Colonic mucosa (tissue), 4 donors: ENCODE results near the gene CD44. TPM values are rescaled to one million over a fixed set of nuclear protein-coding genes. Genes with fewer than 3 reads are reported as not detected.

ENCODE experiments used
- DNase-seq: peaks from one replicate; pipeline ENCODE4 v3.0.0-alpha.2; 2020
- H3K27ac ChIP-seq: fragments of 200-600 bp; one replicate; pipeline ENCODE4 v1.8.0; 2021
- H3K27me3 ChIP-seq: fragments of 200-600 bp; one replicate; pipeline ENCODE4 v1.8.0; 2021
- H3K36me3 ChIP-seq: fragments of 200-600 bp; one replicate; pipeline ENCODE4 v1.8.0; 2021
- H3K4me1 ChIP-seq: fragments of 200-600 bp; one replicate; pipeline ENCODE4 v1.8.0; 2021; ENCODE audit warnings: mild to moderate bottlenecking
- H3K4me3 ChIP-seq: fragments of 200-600 bp; one replicate; pipeline ENCODE4 v1.8.0; 2021
- H3K9ac ChIP-seq, 2 donors: one replicate each; pipeline ENCODE4 v1.7.0; 2013; ENCODE audit warnings: control low read depth in 2 of 2, low read depth in 2 of 2, low read length in 2 of 2
- H3K9me3 ChIP-seq: fragments of 200-600 bp; one replicate; pipeline ENCODE4 v1.8.0; 2021
- CTCF ChIP-seq: fragments of 200-600 bp; IDR thresholded peaks from one replicate; pipeline ENCODE4 v1.8.0; 2022; ENCODE audit warnings: antibody characterized with exemption, mild to moderate bottlenecking
- intact Hi-C: fragments of 100-400 bp; cut with DNase I; formaldehyde crosslinking; loops from one replicate; pipeline ENCODE4 v1.14.1; 2022
- total RNA-seq, 2 donors: library from RNA; stranded (reverse); fragmentation: NEBNext Ultra II Directional in 1 of 2; extraction: Animal tissue kit (Norgen Biotek cat#: 25700) in 1 of 2; gene quantifications; one replicate each; pipeline ENCODE4 v1.2.1, GENCODE V29; 2021
- donor health status: healthy.
- donor health status: DM: no; HTN: no; CAD: no.
- donor health status: DM: no; HTN: no; CAD: no.

Gene CD44
- total RNA-seq, 2 donors from 2014 or later: 152 to 171 TPM

- no peak for TF ChIP-seq CTCF
- Histone ChIP-seq H3K4me3 (no peak overlapping the region), H3K9ac (no peak overlapping the region), H3K4me1 (no peaks in the 10 kb centered on the region), H3K27me3 (no peaks in the 10 kb centered on the region), H3K36me3 (no peaks in the 10 kb centered on the region), H3K27ac (no peak overlapping the region), H3K9me3 (no peaks in the 10 kb centered on the region)
- no peak for DNase-seq
- intact Hi-C loops: no loop called here
Measured at GRCh38 chr11:35275786-35276170, 136.8 kb downstream of the CD44 start.

- Histone ChIP-seq H3K9me3 (no peaks in the 10 kb centered on the region), H3K4me3 (no peak overlapping the region), H3K27me3 (no peaks in the 10 kb centered on the region), H3K9ac (no peak overlapping the region), H3K4me1 (no peaks in the 10 kb centered on the region), H3K36me3 (no peaks in the 10 kb centered on the region), H3K27ac (no peak overlapping the region)
- no peak for DNase-seq
- TF ChIP-seq CTCF: no peak
- intact Hi-C loops: no loop called here
Measured at GRCh38 chr11:35276396-35277145, 137.6 kb downstream of the CD44 start.

- TF ChIP-seq CTCF: no peak
- H3K4me3 ChIP-seq: no peak overlapping the region
- no peak overlapping the region for H3K27ac ChIP-seq
- intact Hi-C loops: no loop called here
- H3K9me3 ChIP-seq: no peaks in the 10 kb centered on the region
- H3K27me3 ChIP-seq: no peaks in the 10 kb centered on the region
- H3K4me1 ChIP-seq: no peaks in the 10 kb centered on the region
- H3K9ac ChIP-seq: no peak overlapping the region
- H3K36me3 ChIP-seq: no peaks in the 10 kb centered on the region
- DNase-seq: no peak
Measured at GRCh38 chr11:35277827-35278226, 138.9 kb downstream of the CD44 start.

- intact Hi-C loops: no loop called here
- no peak for TF ChIP-seq CTCF
- Histone ChIP-seq H3K9ac (no peak overlapping the region), H3K4me1 (no peaks in the 10 kb centered on the region), H3K36me3 (no peaks in the 10 kb centered on the region), H3K27me3 (no peaks in the 10 kb centered on the region), H3K27ac (no peak overlapping the region), H3K9me3 (no peaks in the 10 kb centered on the region), H3K4me3 (no peak overlapping the region)
- no peak for DNase-seq
Measured at GRCh38 chr11:35280727-35281126, 141.8 kb downstream of the CD44 start.

GRCh38 chr11:35281169-35281688 is 142.3 kb downstream of the CD44 start:
- H3K27ac ChIP-seq: no peak overlapping the region
- DNase-seq: no peak
- H3K9ac ChIP-seq: no peak overlapping the region

More at GRCh38 chr11:35281169-35281688, 142.3 kb downstream of the CD44 start:
- Histone ChIP-seq H3K36me3 (no peaks in the 10 kb centered on the region), H3K9me3 (no peaks in the 10 kb centered on the region), H3K4me3 (no peak overlapping the region), H3K27me3 (no peaks in the 10 kb centered on the region), H3K4me1 (no peaks in the 10 kb centered on the region)
- intact Hi-C loops: no loop called here
- no peak for TF ChIP-seq CTCF

Other genes starting within 250 kb of the CD44 start
- gene APIP, start 222.8 kb upstream of the CD44 start, total RNA-seq: 10 to 100 TPM; 39.4 to 60.7 TPM
- 10 to 100 TPM; 55.2 to 57.2 TPM for gene PDHX, start 222.6 kb upstream of the CD44 start, total RNA-seq